ENCODE measurements around the gene TDRD7. TPM values are rescaled to one million over a fixed set of nuclear protein-coding genes. Genes with fewer than 3 reads are reported as not detected.

Gene TDRD7
- total RNA-seq, 1 experiment from 2014 or later = 2.8 TPM

- ChIA-PET POLR2A (no interaction called here), CTCF (interaction anchor here (0.9 kb wide), 1 partner anchor 42 kb away, joined by 4 read pairs; the partner anchor contains the start of gene TMOD1)
- Mint-ChIP-seq H3K27me3 (ENCODE audit: low read depth) (no peaks in the 10 kb centered on the region), H3K27ac (no peak overlapping the region), H3K4me3 (no peak overlapping the region), H3K4me1 (peaks cover 13% of the 10 kb centered on the region), H3K36me3 (no peaks in the 10 kb centered on the region), H3K9me3 (no peaks in the 10 kb centered on the region)
- ATAC-seq = no peak
- no peak for DNase-seq (ENCODE audit: low spot score)
- TF ChIP-seq IRF1 (CRISPR knock-in tag; IDR thresholded peaks at IDR 0.05) (no peak), SMAD4 (CRISPR knock-in tag; IDR thresholded peaks at IDR 0.05) (no peak), HMGXB4 (CRISPR knock-in tag; IDR thresholded peaks at IDR 0.05) (no peak), SMAD3 (CRISPR knock-in tag; IDR thresholded peaks at IDR 0.05; ENCODE audit: borderline replicate concordance) (no peak), ZNF423 (CRISPR knock-in tag; IDR thresholded peaks at IDR 0.05) (no peak), ZBTB43 (CRISPR knock-in tag; IDR thresholded peaks at IDR 0.05) (no peak), NFYB (CRISPR knock-in tag; conservative IDR thresholded peaks at IDR 0.05; ENCODE audit: low read depth) (no peak), AFF4 (CRISPR knock-in tag; IDR thresholded peaks at IDR 0.05; ENCODE audit: borderline replicate concordance) (no peak), GABPB1 (CRISPR knock-in tag; IDR thresholded peaks at IDR 0.05) (no peak), KAT7 (CRISPR knock-in tag; IDR thresholded peaks at IDR 0.05; ENCODE audit: borderline replicate concordance) (no peak), ZNF138 (CRISPR knock-in tag; conservative IDR thresholded peaks at IDR 0.05) (no peak), GTF2I (CRISPR knock-in tag; conservative IDR thresholded peaks at IDR 0.05) (no peak), IRF2 (CRISPR knock-in tag; IDR thresholded peaks at IDR 0.05; ENCODE audit: borderline replicate concordance, low read depth) (no peak), NR1H2 (CRISPR knock-in tag; IDR thresholded peaks at IDR 0.05) (no peak), RELA (CRISPR knock-in tag; IDR thresholded peaks at IDR 0.05; ENCODE audit: borderline replicate concordance) (no peak), JUN (CRISPR knock-in tag; IDR thresholded peaks at IDR 0.05) (no peak)
These were observed 131.7 kb downstream of the TDRD7 start for GRCh38 chr9:97543561-97543960.

GRCh38 chr9:97545486-97545885, 133.6 kb downstream of the TDRD7 start:
- Mint-ChIP-seq H3K4me1 (peaks cover 13% of the 10 kb centered on the region), H3K27me3 (ENCODE audit: low read depth) (no peaks in the 10 kb centered on the region), H3K27ac (no peak overlapping the region), H3K4me3 (no peak overlapping the region), H3K36me3 (no peaks in the 10 kb centered on the region), H3K9me3 (no peaks in the 10 kb centered on the region)
- no peak for TF ChIP-seq ZNF317 (CRISPR knock-in tag; IDR thresholded peaks at IDR 0.05; ENCODE audit: borderline replicate concordance, low read depth)
- no peak for TF ChIP-seq ZNF263 (CRISPR knock-in tag; IDR thresholded peaks at IDR 0.05; ENCODE audit: low read depth)
- no peak for TF ChIP-seq ZNF512 (CRISPR knock-in tag; IDR thresholded peaks at IDR 0.05; ENCODE audit: borderline replicate concordance)
- no peak for TF ChIP-seq AFF4 (CRISPR knock-in tag; IDR thresholded peaks at IDR 0.05; ENCODE audit: borderline replicate concordance)
- no peak for TF ChIP-seq CTCF (IDR thresholded peaks at IDR 0.05)
- no peak for TF ChIP-seq NFE2L1 (CRISPR knock-in tag; IDR thresholded peaks at IDR 0.05)
- ChIA-PET CTCF (no interaction called here), POLR2A (interaction anchor here (0.6 kb wide), 2 partner anchors 27 to 31 kb away, joined by 3 to 6 read pairs; no protein-coding TSS in a partner anchor)
- ATAC-seq = no peak
- no peak for DNase-seq (ENCODE audit: low spot score)

Measured in WTC11 (cell line).